ENCODE results near the gene LRP4.

Gene LRP4

DNA sequence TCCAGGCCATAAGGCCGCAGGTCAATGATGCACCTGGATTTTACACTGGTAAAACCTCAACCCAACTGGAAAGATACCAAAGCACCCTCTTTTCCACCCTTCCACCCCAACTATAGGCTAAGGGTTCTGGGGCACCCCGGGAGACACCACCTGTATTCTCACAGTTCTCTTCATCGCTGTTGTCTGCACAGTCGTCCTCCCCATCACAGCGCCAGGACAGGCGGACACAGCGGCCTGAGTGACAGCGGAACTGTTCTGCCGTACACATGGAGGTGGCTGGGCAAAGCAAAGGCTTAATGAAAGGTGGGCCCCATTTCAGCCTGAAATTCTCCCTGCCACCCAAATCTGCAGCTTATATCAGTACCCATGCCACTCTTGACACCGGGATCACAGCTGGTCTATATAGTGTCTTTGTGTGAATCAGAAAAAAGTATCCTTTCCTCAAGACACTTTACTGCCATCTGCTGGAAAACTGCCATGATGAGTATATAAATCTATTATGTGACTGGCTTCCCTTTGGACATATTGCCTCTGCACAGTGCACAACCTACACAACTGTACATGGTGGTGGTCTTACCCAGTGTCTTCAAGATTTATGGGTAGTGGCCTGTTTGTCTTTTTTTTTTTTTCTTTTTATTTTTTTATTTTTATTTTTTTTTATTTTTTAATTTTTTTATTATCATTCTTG is 21.5 kb downstream of the LRP4 start:
- Histone ChIP-seq H3K4me1 (ENCODE audit: control insufficient read depth in 5 of 5, insufficient read depth in 5 of 5, low read length in 5 of 5) (peaks cover 0 to 7% (median 5%) of the 10 kb centered on the region in 5 donors), H3K9ac (ENCODE audit: low read length in 5 of 5) (no peak overlapping the region), H3K36me3 (ENCODE audit: control insufficient read depth in 5 of 5, insufficient read depth in 5 of 5, low read length in 5 of 5) (peaks cover 0 to 2% (median 0%) of the 10 kb centered on the region in 5 donors), H3K27me3 (ENCODE audit: control insufficient read depth in 5 of 5, insufficient read depth in 4 of 5, low read length in 5 of 5) (no peaks in the 10 kb centered on the region), H3K4me3 (ENCODE audit: low read depth in 1 of 5, low read length in 5 of 5) (no peak overlapping the region), H3K9me3 (ENCODE audit: control insufficient read depth in 5 of 5, low read length in 5 of 5) (no peaks in the 10 kb centered on the region), H3K27ac (ENCODE audit: low read depth, low read length) (no peak overlapping the region)

DNA sequence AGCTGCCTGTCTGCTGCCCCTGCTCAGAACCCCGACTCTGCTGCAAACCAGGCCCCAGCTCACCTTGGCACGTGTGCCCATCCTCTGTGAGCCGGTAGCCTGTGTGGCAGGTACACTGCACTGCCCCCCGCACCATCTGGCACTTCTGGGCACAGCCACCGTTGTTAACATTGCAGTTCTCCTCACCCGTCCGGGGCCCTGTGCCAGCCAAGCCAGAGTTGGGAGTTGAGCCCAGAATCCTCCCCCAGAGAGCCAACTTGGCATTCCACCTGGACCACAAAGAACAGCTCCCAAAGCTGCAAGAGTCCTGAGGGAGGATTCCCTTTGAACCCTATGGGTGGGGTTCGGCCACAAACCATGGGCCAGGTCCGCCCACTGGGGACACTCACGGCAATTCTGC is 22.5 kb downstream of the LRP4 start:
- Histone ChIP-seq H3K36me3 (ENCODE audit: control insufficient read depth in 5 of 5, insufficient read depth in 5 of 5, low read length in 5 of 5) (peaks cover 0 to 2% (median 0%) of the 10 kb centered on the region in 5 donors), H3K27ac (ENCODE audit: low read depth, low read length) (no peak overlapping the region)

GRCh38 chr11:46894961-46895360 is 23.4 kb downstream of the LRP4 start:
- H3K9me3 ChIP-seq (ENCODE audit: control insufficient read depth in 5 of 5, low read length in 5 of 5) = no peaks in the 10 kb centered on the region

More for the DNA sequence above, 22.5 kb downstream of the LRP4 start:
- Histone ChIP-seq H3K4me3 (ENCODE audit: low read depth in 1 of 5, low read length in 5 of 5) (no peak overlapping the region), H3K27me3 (ENCODE audit: control insufficient read depth in 5 of 5, insufficient read depth in 4 of 5, low read length in 5 of 5) (no peaks in the 10 kb centered on the region), H3K9me3 (ENCODE audit: control insufficient read depth in 5 of 5, low read length in 5 of 5) (no peaks in the 10 kb centered on the region), H3K4me1 (ENCODE audit: control insufficient read depth in 5 of 5, insufficient read depth in 5 of 5, low read length in 5 of 5) (peaks cover 0 to 7% (median 5%) of the 10 kb centered on the region in 5 donors), H3K9ac (ENCODE audit: low read length in 5 of 5) (no peak overlapping the region)

DNA sequence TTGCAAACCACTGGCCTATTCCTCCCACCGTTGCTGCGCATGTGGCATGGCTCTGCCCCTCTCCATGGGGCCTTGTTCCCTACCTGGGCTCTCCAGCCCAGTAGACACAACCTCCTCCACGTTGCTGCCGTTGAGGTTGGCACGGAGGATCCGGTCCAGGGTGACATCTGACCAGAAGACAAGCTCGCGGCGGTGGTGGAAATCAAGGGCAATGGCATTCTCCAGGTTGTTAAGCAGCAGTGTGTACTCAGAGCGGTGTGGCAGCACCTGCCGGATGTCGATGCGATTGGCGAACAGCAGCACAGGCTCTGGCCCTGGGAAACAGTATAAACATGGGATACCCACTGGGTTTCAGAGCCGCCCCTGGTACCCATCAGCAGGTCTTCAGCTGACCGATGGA is 23.8 kb downstream of the LRP4 start:
- H3K4me1 ChIP-seq (ENCODE audit: control insufficient read depth in 5 of 5, insufficient read depth in 5 of 5, low read length in 5 of 5) = peaks cover 0 to 7% (median 5%) of the 10 kb centered on the region in 5 donors
- no peak overlapping the region for H3K27ac ChIP-seq (ENCODE audit: low read depth, low read length)
- H3K9ac ChIP-seq (ENCODE audit: low read length in 5 of 5) = no peak overlapping the region
- no peaks in the 10 kb centered on the region for H3K9me3 ChIP-seq (ENCODE audit: control insufficient read depth in 5 of 5, low read length in 5 of 5)
- H3K4me3 ChIP-seq (ENCODE audit: low read depth in 1 of 5, low read length in 5 of 5) = no peak overlapping the region
- peaks cover 0 to 2% (median 0%) of the 10 kb centered on the region in 5 donors for H3K36me3 ChIP-seq (ENCODE audit: control insufficient read depth in 5 of 5, insufficient read depth in 5 of 5, low read length in 5 of 5)
- no peaks in the 10 kb centered on the region for H3K27me3 ChIP-seq (ENCODE audit: control insufficient read depth in 5 of 5, insufficient read depth in 4 of 5, low read length in 5 of 5)

More at GRCh38 chr11:46894961-46895360, 23.4 kb downstream of the LRP4 start:
- no peak overlapping the region for H3K9ac ChIP-seq (ENCODE audit: low read length in 5 of 5)
- peaks cover 0 to 2% (median 0%) of the 10 kb centered on the region in 5 donors for H3K36me3 ChIP-seq (ENCODE audit: control insufficient read depth in 5 of 5, insufficient read depth in 5 of 5, low read length in 5 of 5)
- H3K4me1 ChIP-seq (ENCODE audit: control insufficient read depth in 5 of 5, insufficient read depth in 5 of 5, low read length in 5 of 5) = peaks cover 0 to 7% (median 5%) of the 10 kb centered on the region in 5 donors
- no peaks in the 10 kb centered on the region for H3K27me3 ChIP-seq (ENCODE audit: control insufficient read depth in 5 of 5, insufficient read depth in 4 of 5, low read length in 5 of 5)
- H3K27ac ChIP-seq (ENCODE audit: low read depth, low read length) = no peak overlapping the region
- H3K4me3 ChIP-seq (ENCODE audit: low read depth in 1 of 5, low read length in 5 of 5) = no peak overlapping the region

DNA sequence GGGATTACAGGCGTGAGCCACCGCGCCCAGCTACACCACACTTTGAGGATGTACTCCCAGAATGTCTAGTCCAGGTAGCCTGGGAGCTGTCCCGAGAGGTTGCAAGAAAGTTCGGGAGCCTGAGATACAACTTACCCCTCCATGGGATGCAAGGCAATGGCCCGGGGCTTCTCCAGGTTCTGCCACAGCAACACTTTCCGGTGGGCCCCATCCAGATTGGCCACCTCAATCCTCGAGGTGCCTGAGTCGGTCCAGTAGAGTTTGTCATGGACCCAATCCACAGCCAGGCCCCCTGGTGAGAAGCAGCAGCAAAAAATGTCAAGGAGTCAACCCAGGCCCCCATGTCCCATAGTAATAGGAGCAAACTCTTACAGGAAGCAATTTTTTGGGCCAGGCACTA is 25.5 kb downstream of the LRP4 start:
- H3K9me3 ChIP-seq (ENCODE audit: control insufficient read depth in 5 of 5, low read length in 5 of 5) = no peaks in the 10 kb centered on the region
- H3K27ac ChIP-seq (ENCODE audit: low read depth, low read length) = no peak overlapping the region
- no peaks in the 10 kb centered on the region for H3K27me3 ChIP-seq (ENCODE audit: control insufficient read depth in 5 of 5, insufficient read depth in 4 of 5, low read length in 5 of 5)
- no peak overlapping the region for H3K9ac ChIP-seq (ENCODE audit: low read length in 5 of 5)
- H3K36me3 ChIP-seq (ENCODE audit: control insufficient read depth in 5 of 5, insufficient read depth in 5 of 5, low read length in 5 of 5) = peaks cover 0 to 2% (median 0%) of the 10 kb centered on the region in 5 donors
- peaks cover 0 to 7% (median 5%) of the 10 kb centered on the region in 5 donors for H3K4me1 ChIP-seq (ENCODE audit: control insufficient read depth in 5 of 5, insufficient read depth in 5 of 5, low read length in 5 of 5)
- no peak overlapping the region for H3K4me3 ChIP-seq (ENCODE audit: low read depth in 1 of 5, low read length in 5 of 5)

DNA sequence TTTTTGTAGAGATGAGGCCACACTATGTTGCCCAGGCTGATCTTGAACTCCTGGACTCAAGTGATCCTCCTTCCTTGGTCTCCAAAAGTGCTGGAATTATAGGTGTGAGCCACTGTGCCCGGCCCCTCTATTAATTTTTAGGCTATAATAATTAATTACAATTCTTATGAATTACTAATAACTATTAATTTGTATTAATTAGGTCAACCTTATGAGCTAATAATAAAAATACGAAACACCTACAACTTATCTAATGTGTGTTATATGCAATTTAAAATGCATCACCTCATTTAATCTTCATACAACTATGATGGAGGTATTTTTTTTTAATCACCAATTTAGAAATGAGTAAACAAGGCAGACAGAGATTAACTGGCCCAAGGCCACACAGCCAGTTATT is 26.2 kb downstream of the LRP4 start:
- Histone ChIP-seq H3K9me3 (ENCODE audit: control insufficient read depth in 5 of 5, low read length in 5 of 5) (no peaks in the 10 kb centered on the region), H3K27ac (ENCODE audit: low read depth, low read length) (no peak overlapping the region), H3K27me3 (ENCODE audit: control insufficient read depth in 5 of 5, insufficient read depth in 4 of 5, low read length in 5 of 5) (no peaks in the 10 kb centered on the region), H3K36me3 (ENCODE audit: control insufficient read depth in 5 of 5, insufficient read depth in 5 of 5, low read length in 5 of 5) (peaks cover 0 to 2% (median 0%) of the 10 kb centered on the region in 5 donors), H3K4me3 (ENCODE audit: low read depth in 1 of 5, low read length in 5 of 5) (no peak overlapping the region), H3K9ac (ENCODE audit: low read length in 5 of 5) (no peak overlapping the region), H3K4me1 (ENCODE audit: control insufficient read depth in 5 of 5, insufficient read depth in 5 of 5, low read length in 5 of 5) (peaks cover 0 to 7% (median 5%) of the 10 kb centered on the region in 5 donors)

- H3K9me3 ChIP-seq (ENCODE audit: control insufficient read depth in 5 of 5, low read length in 5 of 5) = no peaks in the 10 kb centered on the region
- peaks cover 0 to 6% (median 0%) of the 10 kb centered on the region in 5 donors for H3K36me3 ChIP-seq (ENCODE audit: control insufficient read depth in 5 of 5, insufficient read depth in 5 of 5, low read length in 5 of 5)
- H3K27ac ChIP-seq (ENCODE audit: low read depth, low read length) = no peak overlapping the region
- H3K27me3 ChIP-seq (ENCODE audit: control insufficient read depth in 5 of 5, insufficient read depth in 4 of 5, low read length in 5 of 5) = no peaks in the 10 kb centered on the region
- no peak overlapping the region for H3K9ac ChIP-seq (ENCODE audit: low read length in 5 of 5)
- peaks cover 0 to 3% (median 1%) of the 10 kb centered on the region in 5 donors for H3K4me1 ChIP-seq (ENCODE audit: control insufficient read depth in 5 of 5, insufficient read depth in 5 of 5, low read length in 5 of 5)
- H3K4me3 ChIP-seq (ENCODE audit: low read depth in 1 of 5, low read length in 5 of 5) = no peak overlapping the region
Measured at GRCh38 chr11:46890665-46891064, 27.7 kb downstream of the LRP4 start.

DNA sequence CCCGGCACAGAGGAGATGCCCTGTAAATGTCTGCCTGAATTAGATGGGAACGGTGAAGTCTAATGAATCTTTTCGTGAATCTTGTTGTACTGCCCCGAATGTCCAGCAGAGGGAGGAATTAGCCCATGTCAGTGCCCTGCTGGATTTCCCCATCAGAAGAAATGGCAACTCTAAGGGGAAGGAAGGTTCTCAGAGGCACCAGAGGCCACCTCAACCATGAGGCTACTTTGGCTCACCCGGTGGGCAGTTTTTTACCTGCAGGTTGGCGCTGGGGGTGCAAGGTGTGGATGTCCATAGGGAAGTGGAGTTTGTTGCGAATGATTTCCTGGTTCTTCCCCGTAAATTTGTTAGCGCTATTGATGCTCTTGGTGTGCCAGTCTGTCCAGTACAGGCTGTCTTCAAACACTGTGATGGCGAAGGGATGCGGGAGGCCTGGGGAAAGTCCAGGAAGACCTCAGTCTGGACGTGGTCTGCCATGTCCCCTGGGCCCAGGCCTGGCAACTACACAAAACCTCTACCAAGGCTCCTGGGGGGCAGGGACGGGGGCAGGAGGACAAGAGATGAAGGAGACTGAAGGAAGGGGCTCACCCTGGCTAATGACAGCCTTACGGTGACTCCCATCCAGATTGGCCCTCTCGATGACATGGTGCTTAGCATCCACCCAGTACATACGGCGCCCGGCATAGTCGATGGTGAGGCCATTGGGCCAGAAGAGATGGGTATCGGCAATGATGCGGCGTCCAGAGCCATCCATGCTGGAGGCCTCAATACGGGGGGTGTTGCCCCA is 28.5 kb downstream of the LRP4 start:
- no peaks in the 10 kb centered on the region for H3K9me3 ChIP-seq (ENCODE audit: control insufficient read depth in 5 of 5, low read length in 5 of 5)
- no peak overlapping the region for H3K9ac ChIP-seq (ENCODE audit: low read length in 5 of 5)
- H3K4me3 ChIP-seq (ENCODE audit: low read depth in 1 of 5, low read length in 5 of 5) = no peak overlapping the region
- peaks cover 0 to 6% (median 0%) of the 10 kb centered on the region in 5 donors for H3K36me3 ChIP-seq (ENCODE audit: control insufficient read depth in 5 of 5, insufficient read depth in 5 of 5, low read length in 5 of 5)
- H3K27ac ChIP-seq (ENCODE audit: low read depth, low read length) = no peak overlapping the region
- H3K4me1 ChIP-seq (ENCODE audit: control insufficient read depth in 5 of 5, insufficient read depth in 5 of 5, low read length in 5 of 5) = no peaks in the 10 kb centered on the region
- H3K27me3 ChIP-seq (ENCODE audit: control insufficient read depth in 5 of 5, insufficient read depth in 4 of 5, low read length in 5 of 5) = no peaks in the 10 kb centered on the region

GRCh38 chr11:46889251-46889650 is 29.1 kb downstream of the LRP4 start:
- no peaks in the 10 kb centered on the region for H3K27me3 ChIP-seq (ENCODE audit: control insufficient read depth in 5 of 5, insufficient read depth in 4 of 5, low read length in 5 of 5)
- no peaks in the 10 kb centered on the region for H3K9me3 ChIP-seq (ENCODE audit: control insufficient read depth in 5 of 5, low read length in 5 of 5)
- H3K4me3 ChIP-seq (ENCODE audit: low read depth in 1 of 5, low read length in 5 of 5) = no peak overlapping the region
- H3K9ac ChIP-seq (ENCODE audit: low read length in 5 of 5) = no peak overlapping the region
- H3K4me1 ChIP-seq (ENCODE audit: control insufficient read depth in 5 of 5, insufficient read depth in 5 of 5, low read length in 5 of 5) = no peaks in the 10 kb centered on the region
- no peak overlapping the region for H3K27ac ChIP-seq (ENCODE audit: low read depth, low read length)
- H3K36me3 ChIP-seq (ENCODE audit: control insufficient read depth in 5 of 5, insufficient read depth in 5 of 5, low read length in 5 of 5) = peaks cover 0 to 6% (median 0%) of the 10 kb centered on the region in 5 donors

GRCh38 chr11:46888636-46889035 is 29.7 kb downstream of the LRP4 start:
- H3K27ac ChIP-seq (ENCODE audit: low read depth, low read length) = no peak overlapping the region
- no peak overlapping the region for H3K4me3 ChIP-seq (ENCODE audit: low read depth in 1 of 5, low read length in 5 of 5)
- H3K36me3 ChIP-seq (ENCODE audit: control insufficient read depth in 5 of 5, insufficient read depth in 5 of 5, low read length in 5 of 5) = peaks cover 0 to 6% (median 2%) of the 10 kb centered on the region in 5 donors
- H3K4me1 ChIP-seq (ENCODE audit: control insufficient read depth in 5 of 5, insufficient read depth in 5 of 5, low read length in 5 of 5) = no peaks in the 10 kb centered on the region
- H3K9me3 ChIP-seq (ENCODE audit: control insufficient read depth in 5 of 5, low read length in 5 of 5) = no peaks in the 10 kb centered on the region
- H3K9ac ChIP-seq (ENCODE audit: low read length in 5 of 5) = no peak overlapping the region
- H3K27me3 ChIP-seq (ENCODE audit: control insufficient read depth in 5 of 5, insufficient read depth in 4 of 5, low read length in 5 of 5) = no peaks in the 10 kb centered on the region
